ENCODE results near the gene ZMIZ1.

DNA sequence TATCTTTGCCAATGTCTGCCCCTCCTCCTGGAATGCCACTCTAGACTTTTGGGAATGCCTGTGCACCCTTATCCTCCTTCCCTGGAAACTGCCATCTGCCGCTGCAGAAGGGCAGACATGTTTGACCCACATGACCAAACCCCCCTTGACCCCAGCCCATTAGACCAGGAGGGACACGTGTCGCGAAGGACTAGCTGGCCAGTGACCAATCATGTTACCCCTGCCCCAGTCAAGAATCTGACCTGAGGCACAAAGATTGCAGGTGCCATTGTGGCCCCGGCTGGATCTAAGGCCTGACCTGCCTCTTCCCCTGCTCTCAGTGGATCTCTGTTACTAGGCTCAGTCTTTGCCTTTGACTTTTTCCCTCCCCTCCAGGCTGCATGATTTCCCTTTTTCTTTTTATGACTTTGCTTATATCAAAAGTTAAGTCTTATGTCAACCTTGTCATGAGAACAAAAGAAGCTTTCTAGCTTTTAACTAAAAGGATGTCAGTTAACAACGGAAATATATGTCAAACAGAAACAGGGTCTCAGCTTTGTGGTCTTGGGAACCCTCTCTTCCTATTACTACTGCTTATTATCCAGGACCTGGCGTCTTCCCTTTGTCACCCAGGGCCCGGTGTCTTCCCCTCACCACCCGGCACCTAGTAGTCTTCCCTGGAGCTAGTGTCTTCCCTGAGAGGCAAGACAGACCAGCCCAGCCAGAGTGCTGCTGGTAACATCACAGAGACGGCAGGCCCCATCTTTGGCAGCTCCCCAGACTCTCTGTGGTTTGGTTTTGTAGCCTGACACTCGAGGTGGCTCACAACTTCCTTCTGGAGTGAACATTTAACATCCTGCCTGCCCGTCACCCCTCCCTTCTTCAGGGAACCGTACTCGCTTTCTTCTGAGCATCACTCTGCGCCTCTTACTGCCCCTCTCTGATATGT, 254.1 kb downstream of the ZMIZ1 start:
- TF ChIP-seq ZNF274 (IDR thresholded peaks at IDR 0.05; ENCODE audit: low read depth, low read length) (no peak), SUZ12 (IDR thresholded peaks at IDR 0.05; ENCODE audit: extremely low read depth, insufficient read depth, insufficient read length) (no peak)

Measured in NT2/D1 (cell line).